Measurements from ENCODE around the gene UBE3A.

- TF ChIP-seq POLR2A (IDR thresholded peaks at IDR 0.05; ENCODE audit: low read depth, low read length) (no peak), SPI1 (IDR thresholded peaks at IDR 0.05; ENCODE audit: low read depth, low read length) (no peak), POLR2AphosphoS5 (IDR thresholded peaks at IDR 0.05; ENCODE audit: low read depth, low read length) (no peak)
These were observed 91.1 kb downstream of the UBE3A start for GRCh38 chr15:25347707-25348106.
